ENCODE results near the gene GTF3C6.

DNA sequence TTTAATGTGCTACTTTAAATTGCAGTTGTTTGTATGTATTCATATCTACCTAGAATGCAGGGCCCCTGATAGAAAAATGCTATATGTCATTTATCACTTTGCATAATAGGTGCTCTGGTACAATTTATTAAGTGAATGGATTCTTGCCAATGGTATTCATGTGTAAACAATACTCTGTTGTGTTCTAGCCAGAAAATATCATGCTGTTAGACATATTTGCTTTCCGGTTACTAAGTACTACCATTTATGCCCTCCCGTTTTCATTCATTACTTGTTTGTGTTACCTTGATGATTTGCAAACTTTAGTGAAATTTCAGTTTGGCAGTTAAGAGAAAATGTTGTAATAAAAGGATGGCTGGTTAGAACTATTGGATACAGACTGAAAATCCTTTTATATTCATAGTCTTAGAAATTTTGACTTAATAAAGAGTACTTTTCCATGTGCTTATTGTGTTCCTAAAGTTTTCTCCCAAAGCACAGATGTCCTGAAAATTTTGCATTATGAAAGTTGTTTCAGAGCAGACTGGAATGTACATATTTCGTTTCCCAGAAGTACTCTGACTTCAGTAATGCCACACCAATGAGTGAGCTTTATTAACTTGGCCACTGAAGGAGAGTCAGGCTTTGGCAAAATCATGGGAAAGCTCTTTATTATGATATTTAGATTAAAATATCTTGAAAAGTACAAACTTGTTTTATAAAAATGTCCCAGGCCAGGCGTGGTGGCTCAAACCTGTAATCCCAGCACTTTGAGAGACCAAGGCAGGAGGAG is 54.8 kb downstream of the GTF3C6 start:
- TF ChIP-seq, protein P1, sequence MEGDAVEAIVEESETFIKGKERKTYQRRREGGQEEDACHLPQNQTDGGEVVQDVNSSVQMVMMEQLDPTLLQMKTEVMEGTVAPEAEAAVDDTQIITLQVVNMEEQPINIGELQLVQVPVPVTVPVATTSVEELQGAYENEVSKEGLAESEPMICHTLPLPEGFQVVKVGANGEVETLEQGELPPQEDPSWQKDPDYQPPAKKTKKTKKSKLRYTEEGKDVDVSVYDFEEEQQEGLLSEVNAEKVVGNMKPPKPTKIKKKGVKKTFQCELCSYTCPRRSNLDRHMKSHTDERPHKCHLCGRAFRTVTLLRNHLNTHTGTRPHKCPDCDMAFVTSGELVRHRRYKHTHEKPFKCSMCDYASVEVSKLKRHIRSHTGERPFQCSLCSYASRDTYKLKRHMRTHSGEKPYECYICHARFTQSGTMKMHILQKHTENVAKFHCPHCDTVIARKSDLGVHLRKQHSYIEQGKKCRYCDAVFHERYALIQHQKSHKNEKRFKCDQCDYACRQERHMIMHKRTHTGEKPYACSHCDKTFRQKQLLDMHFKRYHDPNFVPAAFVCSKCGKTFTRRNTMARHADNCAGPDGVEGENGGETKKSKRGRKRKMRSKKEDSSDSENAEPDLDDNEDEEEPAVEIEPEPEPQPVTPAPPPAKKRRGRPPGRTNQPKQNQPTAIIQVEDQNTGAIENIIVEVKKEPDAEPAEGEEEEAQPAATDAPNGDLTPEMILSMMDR (IDR thresholded peaks at IDR 0.05; ENCODE audit: low read length) = no peak
- TF ChIP-seq EZH2 (optimal IDR thresholded peaks at IDR 0.05; ENCODE audit: low read depth, low read length) (no peak), EZH2phosphoT487 (IDR thresholded peaks at IDR 0.05; ENCODE audit: low read length) (no peak)
